Right lobe of liver (tissue), 4 donors: ENCODE measurements around the gene CMTM5.

Experiments used
- CTCF ChIP-seq, 4 donors: fragments of 200-600 bp in 3 of 4; fragments of 450-650 bp in 1 of 4; IDR thresholded peaks; one replicate each; pipeline versions ENCODE4 v1.5.1 to v1.8.0; 2016 to 2022; ENCODE audit warnings: antibody characterized with exemption in 4 of 4, mild to moderate bottlenecking in 2 of 4
- POLR2A ChIP-seq: fragments of 450-650 bp; IDR thresholded peaks from one replicate; pipeline ENCODE4 v1.6.1; 2017; ENCODE audit warnings: antibody characterized with exemption, mild to moderate bottlenecking
- donor health status: DM: no; HTN: no; CAD: no.
- donor health status: DM: no; HTN: no; CAD: no.
- donor health status: DM: no; HTN: yes; CAD: no.

- TF ChIP-seq CTCF (IDR thresholded peaks at IDR 0.05) (no peak), POLR2A (no peak)
Observed at GRCh38 chr14:23414254-23414653, 37.4 kb downstream of the CMTM5 start.
